AG10803 (cell line): ENCODE data around the gene ESPNL.

Experiments
- DNase-seq: peaks from one replicate; pipeline ENCODE4 v3.0.0; 2010; ENCODE audit warnings: low read depth
- H3K4me3 ChIP-seq: 2 replicates; pipeline ENCODE4 v1.5.1; 2011; ENCODE audit warnings: mild to moderate bottlenecking, low read length, control low read depth
- TF ChIP-seq, protein P1 (sequence below): conservative IDR thresholded peaks from 2 replicates; pipeline ENCODE4 v1.5.1; 2011; ENCODE audit warnings: mild to moderate bottlenecking, low read length, control low read depth, inconsistent platforms

The ESPNL gene

DNA sequence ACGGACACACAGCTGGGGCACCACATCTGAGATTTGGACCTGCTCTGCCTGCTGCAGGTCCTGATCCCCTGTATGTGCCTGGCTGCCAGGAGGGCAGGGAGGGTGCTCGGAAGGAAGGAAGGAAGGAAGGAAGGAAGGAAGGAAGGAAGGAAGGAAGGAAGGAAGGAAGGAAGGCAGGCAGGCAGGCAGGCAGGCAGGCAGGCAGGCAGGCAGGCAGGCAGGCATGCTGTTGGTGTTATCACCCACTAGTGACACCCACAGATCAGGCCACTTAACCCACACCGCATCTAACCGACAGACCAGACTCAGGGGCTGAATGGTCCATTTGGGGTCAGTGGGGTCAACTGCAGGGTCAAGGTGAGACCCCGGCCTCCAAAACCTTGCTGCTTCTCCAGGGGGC is 44.1 kb downstream of the ESPNL start:
- TF ChIP-seq, protein P1, sequence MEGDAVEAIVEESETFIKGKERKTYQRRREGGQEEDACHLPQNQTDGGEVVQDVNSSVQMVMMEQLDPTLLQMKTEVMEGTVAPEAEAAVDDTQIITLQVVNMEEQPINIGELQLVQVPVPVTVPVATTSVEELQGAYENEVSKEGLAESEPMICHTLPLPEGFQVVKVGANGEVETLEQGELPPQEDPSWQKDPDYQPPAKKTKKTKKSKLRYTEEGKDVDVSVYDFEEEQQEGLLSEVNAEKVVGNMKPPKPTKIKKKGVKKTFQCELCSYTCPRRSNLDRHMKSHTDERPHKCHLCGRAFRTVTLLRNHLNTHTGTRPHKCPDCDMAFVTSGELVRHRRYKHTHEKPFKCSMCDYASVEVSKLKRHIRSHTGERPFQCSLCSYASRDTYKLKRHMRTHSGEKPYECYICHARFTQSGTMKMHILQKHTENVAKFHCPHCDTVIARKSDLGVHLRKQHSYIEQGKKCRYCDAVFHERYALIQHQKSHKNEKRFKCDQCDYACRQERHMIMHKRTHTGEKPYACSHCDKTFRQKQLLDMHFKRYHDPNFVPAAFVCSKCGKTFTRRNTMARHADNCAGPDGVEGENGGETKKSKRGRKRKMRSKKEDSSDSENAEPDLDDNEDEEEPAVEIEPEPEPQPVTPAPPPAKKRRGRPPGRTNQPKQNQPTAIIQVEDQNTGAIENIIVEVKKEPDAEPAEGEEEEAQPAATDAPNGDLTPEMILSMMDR, result no peak
- no peak for DNase-seq

DNA sequence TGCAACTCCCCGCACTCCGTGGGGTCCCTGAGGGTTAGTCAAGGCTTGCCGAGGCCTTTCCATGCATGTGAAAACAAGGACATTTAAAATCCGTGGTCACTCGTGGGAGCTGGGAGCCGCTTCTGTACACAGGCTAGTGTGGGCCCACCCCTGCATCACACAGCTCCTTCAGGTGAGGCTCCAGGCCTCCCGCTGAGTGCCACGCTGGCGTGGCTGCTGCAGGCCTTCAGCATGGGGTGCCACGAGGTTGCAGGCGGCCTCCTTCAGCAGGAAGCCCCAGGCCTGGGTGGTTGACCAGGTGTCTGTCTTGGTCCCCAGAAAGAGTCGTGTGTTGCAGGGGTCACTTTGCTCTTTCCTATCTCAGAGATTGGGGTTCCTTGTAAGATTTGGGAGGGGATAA is 44.9 kb downstream of the ESPNL start:
- TF ChIP-seq, protein P1, result no peak

More for the DNA sequence above, 44.1 kb downstream of the ESPNL start:
- no peak overlapping the region for H3K4me3 ChIP-seq

DNA sequence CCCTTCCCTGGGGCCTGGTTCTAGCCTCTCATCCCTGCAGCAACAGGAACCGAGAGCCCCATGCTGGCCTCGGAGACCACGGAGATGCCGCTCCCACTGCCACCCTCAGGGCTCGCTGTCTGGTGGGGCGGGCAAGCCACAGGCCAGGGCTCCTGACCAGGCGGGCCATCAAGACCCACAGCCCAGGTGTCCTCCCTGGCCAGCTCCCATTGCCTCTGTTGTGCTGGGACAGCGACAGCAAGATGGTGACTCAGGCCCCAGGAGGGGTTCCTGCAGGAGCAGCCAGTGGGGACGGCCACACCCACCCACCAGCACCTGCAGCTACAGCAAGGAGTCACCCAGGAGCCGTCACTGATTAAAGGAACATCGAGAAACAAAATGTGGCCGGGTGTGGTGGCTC is 45.7 kb downstream of the ESPNL start:
- no peak for DNase-seq
- TF ChIP-seq, protein P1, result no peak
- no peak overlapping the region for H3K4me3 ChIP-seq

More for the DNA sequence above, 44.9 kb downstream of the ESPNL start:
- no peak for DNase-seq
- no peak overlapping the region for H3K4me3 ChIP-seq

DNA sequence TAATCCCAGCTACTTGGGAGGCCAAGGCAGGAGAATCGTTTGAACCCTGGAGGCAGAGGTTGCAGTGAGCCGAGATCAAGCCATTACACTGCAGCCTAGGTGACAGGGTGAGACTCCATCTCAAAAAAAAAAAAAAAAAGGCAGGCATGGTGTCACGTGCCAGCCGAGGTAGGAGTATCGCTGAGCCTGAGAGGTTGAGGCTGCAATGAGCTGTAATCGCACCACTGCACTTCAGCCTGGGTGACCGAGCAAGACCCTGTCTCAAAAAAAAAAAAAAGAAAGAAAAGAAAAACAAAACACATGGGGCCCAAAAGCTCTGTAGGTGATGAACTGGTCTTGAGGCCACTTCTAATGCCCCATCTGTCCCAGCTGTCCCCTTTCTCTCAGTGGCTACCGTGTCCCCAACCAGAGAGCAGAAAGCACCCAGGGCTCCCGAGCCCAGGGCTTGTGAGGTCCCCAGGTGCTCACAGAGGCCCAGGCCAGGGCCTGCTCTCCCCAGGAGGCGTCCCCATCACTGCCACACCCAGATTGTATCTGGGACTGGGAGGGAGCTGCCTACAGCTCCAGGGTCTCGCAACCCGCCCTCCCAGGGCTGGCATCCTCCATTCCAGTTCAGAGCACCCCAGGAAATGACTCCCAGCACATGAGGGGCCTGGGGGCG is 46.9 kb downstream of the ESPNL start:
- no peak for DNase-seq
- TF ChIP-seq, protein P1, result no peak
- no peak overlapping the region for H3K4me3 ChIP-seq

- no peak overlapping the region for H3K4me3 ChIP-seq
- TF ChIP-seq, protein P1, result no peak
- DNase-seq, result no peak
Observed at GRCh38 chr2:238148981-238149380, 48.8 kb downstream of the ESPNL start.

GRCh38 chr2:238149841-238150572 is 49.9 kb downstream of the ESPNL start:
- H3K4me3 ChIP-seq, result no peak overlapping the region
- DNase-seq, result no peak
- TF ChIP-seq, protein P1, result no peak

DNA sequence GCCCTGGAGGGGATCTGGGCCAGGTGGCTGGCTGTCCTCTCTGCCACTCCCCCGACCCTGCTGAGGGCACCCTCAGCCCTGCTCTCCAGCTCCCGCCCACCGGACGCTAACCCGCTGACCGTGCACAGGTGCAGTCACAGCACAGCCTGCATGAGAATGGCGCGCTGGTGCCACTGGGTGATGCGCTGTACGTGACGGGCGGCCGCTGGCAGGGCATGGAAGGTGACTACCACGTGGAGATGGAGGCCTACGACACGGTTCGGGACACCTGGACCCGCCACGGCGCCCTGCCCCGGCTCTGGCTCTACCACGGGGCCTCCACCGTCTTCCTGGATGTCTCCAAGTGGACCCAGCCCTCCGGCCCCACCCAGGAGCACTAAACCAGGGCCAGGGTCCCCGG is 50.5 kb downstream of the ESPNL start:
- TF ChIP-seq, protein P1, result no peak
- H3K4me3 ChIP-seq, result no peak overlapping the region
- DNase-seq, result no peak
